ENCODE results near the gene C1GALT1C1L. TPM values are rescaled to one million over a fixed set of nuclear protein-coding genes. Genes with fewer than 3 reads are reported as not detected.

C1GALT1C1L gene
- total RNA-seq, 1 donor, result not detected

- no peak overlapping the region for H3K4me3 ChIP-seq (ENCODE audit: low read length)
- no peaks in the 10 kb centered on the region for H3K9me3 ChIP-seq (ENCODE audit: low read depth, low read length)
- H3K4me1 ChIP-seq (ENCODE audit: insufficient read depth, low read length), result peaks cover 3% of the 10 kb centered on the region
- H3K27me3 ChIP-seq (ENCODE audit: insufficient read depth, low read length), result peaks cover 46% of the 10 kb centered on the region
Observed at GRCh38 chr2:43631618-43632317, 44.5 kb downstream of the C1GALT1C1L start.

Other genes starting within 250 kb of the C1GALT1C1L start
- gene THADA, start 80.4 kb downstream of the C1GALT1C1L start, total RNA-seq, result 25.5 TPM
- gene PLEKHH2, start 39.2 kb downstream of the C1GALT1C1L start, total RNA-seq, result 2.3 TPM
- 3.5 TPM for gene DYNC2LI1, start 97.6 kb upstream of the C1GALT1C1L start, total RNA-seq
- gene ABCG5, start 162.4 kb upstream of the C1GALT1C1L start, total RNA-seq, result not detected
- not detected for gene ABCG8, start 162.5 kb upstream of the C1GALT1C1L start, total RNA-seq

Data from mononuclear cell (primary cell).